ENCODE results near the gene RPL28. TPM values are rescaled to one million over a fixed set of nuclear protein-coding genes. Genes with fewer than 3 reads are reported as not detected.
A peak's percentile ranks its signal among the peaks of the same experiment; 100 is the strongest.

Gene RPL28
- total and polyA plus RNA-seq, 2 of the 13 experiments (the other 11 are each of a cell fraction or from before 2014, with no cell fraction given) = 105 to 420 TPM

GRCh38 chr19:55339105-55339888 is 46.4 kb upstream of the RPL28 start, which contains the start of gene KMT5C (continued):
- TF ChIP-seq ZHX1 (CRISPR knock-in tag; IDR thresholded peaks at IDR 0.05; ENCODE audit: low read depth) = no peak
- no peak for TF ChIP-seq TCF12 (IDR thresholded peaks at IDR 0.05)
- no peak for TF ChIP-seq TCF12 (CRISPR knock-in tag; IDR thresholded peaks at IDR 0.05)
- 0 out of 2 replicates have a peak, but pooled peaks have one; percentile 33 for TF ChIP-seq BORCS8-MEF2B (CRISPR knock-in tag; IDR thresholded peaks at IDR 0.05)
- no peak for TF ChIP-seq AFF4 (CRISPR knock-in tag; IDR thresholded peaks at IDR 0.05)
- TF ChIP-seq MAF1 (CRISPR knock-in tag; IDR thresholded peaks at IDR 0.05; ENCODE audit: borderline replicate concordance) = no peak
- peak; percentile 19 for TF ChIP-seq XRCC5 (optimal IDR thresholded peaks at IDR 0.05; ENCODE audit: low read length)
- TF ChIP-seq THAP7 (CRISPR knock-in tag; IDR thresholded peaks at IDR 0.05) = no peak
- TF ChIP-seq ASH2L (IDR thresholded peaks at IDR 0.05; ENCODE audit: insufficient read length, low read depth, low read length) = peak; percentile 49
- no peak for TF ChIP-seq TARDBP (CRISPR knock-in tag; IDR thresholded peaks at IDR 0.05)
- no peak for TF ChIP-seq NFE2 (CRISPR knock-in tag; IDR thresholded peaks at IDR 0.05)
- TF ChIP-seq MZF1 (CRISPR knock-in tag; IDR thresholded peaks at IDR 0.05; ENCODE audit: borderline replicate concordance) = no peak
- 0 out of 2 replicates have a peak, but pooled peaks have one; percentile 43 for TF ChIP-seq ZBTB43 (CRISPR knock-in tag; conservative IDR thresholded peaks at IDR 0.05)
- TF ChIP-seq ZNF598 (CRISPR knock-in tag; IDR thresholded peaks at IDR 0.05; ENCODE audit: borderline replicate concordance) = no peak
- no peak for TF ChIP-seq ZNF460 (CRISPR knock-in tag; IDR thresholded peaks at IDR 0.05; ENCODE audit: borderline replicate concordance)
- TF ChIP-seq SUZ12 (IDR thresholded peaks at IDR 0.05; ENCODE audit: low read depth, low read length) = no peak
- TF ChIP-seq MXD1 (CRISPR knock-in tag; IDR thresholded peaks at IDR 0.05) = no peak
- peak; percentile 76 for TF ChIP-seq CHD2 (IDR thresholded peaks at IDR 0.05; ENCODE audit: low read depth, low read length)
- TF ChIP-seq CERS6 (CRISPR knock-in tag; IDR thresholded peaks at IDR 0.05) = no peak

Data from HepG2 (cell line).